Measurements from ENCODE around the gene NCOA3. TPM values are rescaled to one million over a fixed set of nuclear protein-coding genes. Genes with fewer than 3 reads are reported as not detected.
A peak's percentile ranks its signal among the peaks of the same experiment; 100 is the strongest.
"Not testable (repeated sequence)": the region's sequence is repeated elsewhere in the genome, so short reads cannot be mapped to it uniquely, and the experiment has no call there.

Gene NCOA3
- 10 to 100 TPM; 71.3 to 74.2 TPM for total RNA-seq

- POLR2A ChIA-PET, result interaction anchor here (0.5 to 5.2 kb wide), 23 partner anchors 9 to 1753 kb away, joined by 3 to 128 read pairs (median 4); partner anchors contain the start of gene ZMYND8
- Mint-ChIP-seq H3K36me3 (peaks cover 6% of the 10 kb centered on the region), H3K27me3 (no peaks in the 10 kb centered on the region), H3K9me3 (no peaks in the 10 kb centered on the region), H3K27ac (peak within 1 kb of the TSS; percentile 99), H3K4me3 (peak within 1 kb of the TSS; percentile 99), H3K4me1 (peaks cover 32% of the 10 kb centered on the region)
- peak; percentile 97 for DNase-seq
- peak; percentile 87 for ATAC-seq (ENCODE audit: low read depth)
These were observed at the start of gene NCOA3 for GRCh38 chr20:47501482-47502270. Gene NCOA3, plus strand, starts transcription at chr20:47501887. Its CDS starts 120,361 bp downstream, at chr20:47622248.

- Mint-ChIP-seq H3K27me3 (no peaks in the 10 kb centered on the region), H3K4me3 (peak overlapping the region; percentile 66), H3K27ac (peak overlapping the region; percentile 89), H3K9me3 (no peaks in the 10 kb centered on the region), H3K36me3 (peaks cover 1% of the 10 kb centered on the region), H3K4me1 (peaks cover 29% of the 10 kb centered on the region)
- ATAC-seq (ENCODE audit: low read depth), result no peak
- POLR2A ChIA-PET, result interaction anchor here (0.5 to 1.8 kb wide), 11 partner anchors 10 to 96 kb away, joined by 3 to 12 read pairs (median 4); partner anchors contain the start of genes NCOA3 and ZMYND8
- DNase-seq, result no peak
These were observed 48.9 kb upstream of the NCOA3 start for GRCh38 chr20:47452736-47453161.

GRCh38 chr20:47453167-47453782 lies 48.4 kb upstream of the NCOA3 start:
- ATAC-seq (ENCODE audit: low read depth) (peak; percentile 96), DNase-seq (peak; percentile 47)
- Mint-ChIP-seq H3K36me3 (peaks cover 1% of the 10 kb centered on the region), H3K4me1 (peaks cover 30% of the 10 kb centered on the region), H3K27ac (peak overlapping the region; percentile 89), H3K4me3 (peak overlapping the region; percentile 66), H3K27me3 (no peaks in the 10 kb centered on the region), H3K9me3 (no peaks in the 10 kb centered on the region)
- POLR2A ChIA-PET, result interaction anchor here (0.8 to 1.8 kb wide), 10 partner anchors 10 to 147 kb away, joined by 3 to 12 read pairs (median 4); partner anchors contain the start of genes NCOA3 and ZMYND8

GRCh38 chr20:47454298-47455132 lies 47.2 kb upstream of the NCOA3 start:
- Mint-ChIP-seq H3K36me3 (peaks cover 1% of the 10 kb centered on the region), H3K27me3 (no peaks in the 10 kb centered on the region), H3K4me1 (peaks cover 30% of the 10 kb centered on the region), H3K9me3 (no peaks in the 10 kb centered on the region), H3K27ac (peak overlapping the region; percentile 46), H3K4me3 (peak overlapping the region; percentile 25)
- ATAC-seq (ENCODE audit: low read depth) (no peak), DNase-seq (no peak)
- POLR2A ChIA-PET, result interaction anchor here (0.6 to 1.8 kb wide), 4 partner anchors 19 to 178 kb away, joined by 3 to 8 read pairs (median 4); no protein-coding TSS in a partner anchor

GRCh38 chr20:47455133-47456040 lies 46.3 kb upstream of the NCOA3 start:
- no peaks in the 10 kb centered on the region for H3K9me3 Mint-ChIP-seq
- H3K4me1 Mint-ChIP-seq, result peaks cover 30% of the 10 kb centered on the region
- no peak overlapping the region for H3K27ac Mint-ChIP-seq
- no peak for ATAC-seq (ENCODE audit: low read depth)
- POLR2A ChIA-PET, result interaction anchor here (1.0 to 1.3 kb wide), 3 partner anchors 32 to 100 kb away, joined by 3 read pairs; no protein-coding TSS in a partner anchor
- peaks cover 1% of the 10 kb centered on the region for H3K36me3 Mint-ChIP-seq
- DNase-seq, result no peak
- no peaks in the 10 kb centered on the region for H3K27me3 Mint-ChIP-seq
- H3K4me3 Mint-ChIP-seq, result no peak overlapping the region

- H3K36me3 Mint-ChIP-seq, result peaks cover 1% of the 10 kb centered on the region
- H3K4me3 Mint-ChIP-seq, result no peak overlapping the region
- DNase-seq (no peak), ATAC-seq (ENCODE audit: low read depth) (no peak)
- H3K27ac Mint-ChIP-seq, result no peak overlapping the region
- H3K9me3 Mint-ChIP-seq, result no peaks in the 10 kb centered on the region
- H3K4me1 Mint-ChIP-seq, result peaks cover 28% of the 10 kb centered on the region
- POLR2A ChIA-PET, result interaction anchor here (0.7 to 1.1 kb wide), 3 partner anchors 17 to 99 kb away, joined by 3 to 5 read pairs (median 3); no protein-coding TSS in a partner anchor
- no peaks in the 10 kb centered on the region for H3K27me3 Mint-ChIP-seq
These were observed 45.6 kb upstream of the NCOA3 start for GRCh38 chr20:47456041-47456537.

- Mint-ChIP-seq H3K27me3 (peaks cover 2% of the 10 kb centered on the region), H3K4me1 (peaks cover 28% of the 10 kb centered on the region), H3K9me3 (no peaks in the 10 kb centered on the region), H3K36me3 (peaks cover 1% of the 10 kb centered on the region), H3K27ac (no peak overlapping the region), H3K4me3 (no peak overlapping the region)
- POLR2A ChIA-PET, result interaction anchor here (0.7 kb wide), 1 partner anchor 16 kb away, joined by 5 read pairs; no protein-coding TSS in a partner anchor
- no peak for ATAC-seq (ENCODE audit: low read depth)
- DNase-seq, result no peak
These were observed 44.5 kb upstream of the NCOA3 start for GRCh38 chr20:47456952-47457724.

- not testable (repeated sequence) for DNase-seq; H3K27ac Mint-ChIP-seq; H3K36me3 Mint-ChIP-seq; H3K27me3 Mint-ChIP-seq; H3K9me3 Mint-ChIP-seq; H3K4me3 Mint-ChIP-seq; ATAC-seq (ENCODE audit: low read depth)
- peaks cover 19% of the 10 kb centered on the region for H3K4me1 Mint-ChIP-seq
- POLR2A ChIA-PET, result interaction anchor here (0.6 kb wide), 1 partner anchor 22 kb away, joined by 6 read pairs; no protein-coding TSS in a partner anchor
These were observed 43.2 kb upstream of the NCOA3 start for GRCh38 chr20:47458280-47459050.

GRCh38 chr20:47459344-47460073 lies 42.2 kb upstream of the NCOA3 start:
- Mint-ChIP-seq H3K27ac (no peak overlapping the region), H3K9me3 (no peaks in the 10 kb centered on the region), H3K36me3 (peaks cover under 1% of the 10 kb centered on the region), H3K4me1 (peaks cover 13% of the 10 kb centered on the region), H3K27me3 (peaks cover 2% of the 10 kb centered on the region), H3K4me3 (no peak overlapping the region)
- POLR2A ChIA-PET, result interaction anchor here (0.7 kb wide), 1 partner anchor 8 kb away, joined by 3 read pairs; no protein-coding TSS in a partner anchor
- no peak for DNase-seq
- no peak for ATAC-seq (ENCODE audit: low read depth)

GRCh38 chr20:47460761-47461112 lies 41.0 kb upstream of the NCOA3 start:
- DNase-seq; H3K27me3 Mint-ChIP-seq; H3K4me3 Mint-ChIP-seq; H3K27ac Mint-ChIP-seq; ATAC-seq (ENCODE audit: low read depth); H3K9me3 Mint-ChIP-seq; POLR2A ChIA-PET; H3K36me3 Mint-ChIP-seq: not testable (repeated sequence)
- H3K4me1 Mint-ChIP-seq, result peaks cover 10% of the 10 kb centered on the region

Data from activated naive CD8-positive, alpha-beta T cell treated with anti-CD3 and anti-CD28 coated beads, Interleukin-2, amount 10 ng/mL, durations not matched to agents 7 days and 5 days (primary cell).